Coronary artery (tissue), 2 donors: Measurements from ENCODE around the gene CX3CL1.
"Not testable (repeated sequence)": the region's sequence is repeated elsewhere in the genome, so short reads cannot be mapped to it uniquely, and the experiment has no call there.

Source experiments
- DNase-seq: peaks from one replicate; pipeline ENCODE4 v3.0.0-alpha.2; 2017; ENCODE audit warnings: low spot score
- H3K27ac ChIP-seq, 2 donors: fragments of 200-600 bp; sonication (generic); one replicate each; pipeline ENCODE4 v1.5.1; 2016 to 2019
- H3K4me3 ChIP-seq: fragments of 200-600 bp; sonication (generic); 2 replicates; pipeline ENCODE4 v1.5.1; 2016; ENCODE audit warnings: mild to moderate bottlenecking, moderate library complexity
- TF ChIP-seq, protein P1 (sequence below): fragments of 200-600 bp; sonication (generic); IDR thresholded peaks from one replicate; pipeline ENCODE4 v1.5.1; 2019; ENCODE audit warnings: antibody characterized with exemption

CX3CL1 gene

DNA sequence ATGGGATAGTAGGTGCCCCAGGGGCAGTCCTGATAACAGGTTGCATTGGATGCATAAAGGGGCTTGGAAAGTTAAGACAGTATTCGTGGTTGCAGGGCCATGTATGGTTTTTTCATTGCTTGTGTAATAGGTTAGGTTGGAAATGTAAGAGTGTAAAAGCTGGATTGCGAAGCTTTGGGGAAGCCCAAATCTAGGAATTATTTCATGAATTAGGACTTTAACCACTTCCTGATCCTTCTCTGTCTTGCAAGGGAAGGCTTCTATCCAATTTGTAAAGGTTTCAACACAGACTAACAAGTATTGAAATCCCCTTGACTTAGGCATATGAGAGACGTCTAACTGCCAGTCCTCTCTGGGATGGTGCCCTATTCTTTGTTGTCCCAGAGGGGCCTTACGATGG lies 24.5 kb downstream of the CX3CL1 start:
- TF ChIP-seq, protein P1, sequence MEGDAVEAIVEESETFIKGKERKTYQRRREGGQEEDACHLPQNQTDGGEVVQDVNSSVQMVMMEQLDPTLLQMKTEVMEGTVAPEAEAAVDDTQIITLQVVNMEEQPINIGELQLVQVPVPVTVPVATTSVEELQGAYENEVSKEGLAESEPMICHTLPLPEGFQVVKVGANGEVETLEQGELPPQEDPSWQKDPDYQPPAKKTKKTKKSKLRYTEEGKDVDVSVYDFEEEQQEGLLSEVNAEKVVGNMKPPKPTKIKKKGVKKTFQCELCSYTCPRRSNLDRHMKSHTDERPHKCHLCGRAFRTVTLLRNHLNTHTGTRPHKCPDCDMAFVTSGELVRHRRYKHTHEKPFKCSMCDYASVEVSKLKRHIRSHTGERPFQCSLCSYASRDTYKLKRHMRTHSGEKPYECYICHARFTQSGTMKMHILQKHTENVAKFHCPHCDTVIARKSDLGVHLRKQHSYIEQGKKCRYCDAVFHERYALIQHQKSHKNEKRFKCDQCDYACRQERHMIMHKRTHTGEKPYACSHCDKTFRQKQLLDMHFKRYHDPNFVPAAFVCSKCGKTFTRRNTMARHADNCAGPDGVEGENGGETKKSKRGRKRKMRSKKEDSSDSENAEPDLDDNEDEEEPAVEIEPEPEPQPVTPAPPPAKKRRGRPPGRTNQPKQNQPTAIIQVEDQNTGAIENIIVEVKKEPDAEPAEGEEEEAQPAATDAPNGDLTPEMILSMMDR: no peak
- DNase-seq: no peak
- Histone ChIP-seq H3K4me3 (no peak overlapping the region), H3K27ac (no peak overlapping the region)

DNA sequence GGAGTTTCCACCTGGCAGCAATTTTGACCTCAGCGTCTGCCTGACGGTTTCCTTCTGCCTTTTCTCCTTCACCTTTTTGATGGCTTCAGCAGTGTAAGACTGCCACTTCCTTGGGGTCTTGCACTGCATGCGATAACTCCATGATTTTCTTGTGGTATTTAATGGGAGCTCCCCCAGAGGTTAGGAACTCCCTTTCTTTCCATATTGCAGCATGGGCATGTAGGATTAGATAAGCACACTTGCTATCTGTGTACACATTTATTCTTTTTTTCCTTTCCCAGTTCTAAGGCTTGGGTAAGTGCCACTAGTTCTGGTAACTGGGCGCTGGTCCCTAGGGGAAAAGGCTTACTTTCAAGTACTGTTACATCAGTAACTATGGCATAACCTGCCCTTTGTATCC lies 25.2 kb downstream of the CX3CL1 start:
- not testable (repeated sequence) for H3K4me3 ChIP-seq, H3K27ac ChIP-seq, DNase-seq

DNA sequence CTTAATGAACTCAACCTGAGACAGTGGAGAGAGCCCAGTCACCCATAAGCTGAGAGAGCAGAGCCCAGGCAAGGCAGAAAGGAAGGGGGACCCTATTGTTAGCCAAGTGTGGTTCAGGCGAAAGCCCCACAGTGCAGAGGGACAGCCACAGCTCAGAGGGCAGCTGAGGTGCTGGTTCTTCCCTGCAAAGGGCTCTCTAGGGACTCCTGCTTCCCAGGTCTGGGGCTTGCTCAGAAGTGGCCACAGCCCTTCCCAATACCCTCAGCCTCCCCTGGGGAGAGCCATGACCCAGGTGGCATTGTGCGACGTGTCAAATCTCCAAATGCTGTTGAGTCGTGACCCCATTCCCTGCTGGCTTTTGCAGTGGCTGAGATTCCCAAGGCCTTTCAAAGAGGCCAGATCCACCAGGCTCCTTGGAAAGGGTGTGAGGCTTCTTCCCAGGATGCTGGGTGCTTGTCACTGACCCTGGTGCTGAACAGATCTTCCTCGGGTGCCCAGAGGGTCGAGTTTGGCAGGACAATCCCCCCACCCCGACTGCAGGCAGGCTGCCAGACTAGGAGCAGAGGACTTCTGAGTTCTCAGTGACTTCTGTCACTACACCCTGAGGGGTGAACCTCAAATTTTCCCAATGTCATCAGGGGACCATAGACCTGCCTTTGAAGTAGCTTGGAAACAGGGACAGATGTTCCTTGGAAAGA lies 29.8 kb downstream of the CX3CL1 start:
- Histone ChIP-seq H3K4me3 (no peak overlapping the region), H3K27ac (no peak overlapping the region)
- TF ChIP-seq, protein P1: no peak
- no peak for DNase-seq

DNA sequence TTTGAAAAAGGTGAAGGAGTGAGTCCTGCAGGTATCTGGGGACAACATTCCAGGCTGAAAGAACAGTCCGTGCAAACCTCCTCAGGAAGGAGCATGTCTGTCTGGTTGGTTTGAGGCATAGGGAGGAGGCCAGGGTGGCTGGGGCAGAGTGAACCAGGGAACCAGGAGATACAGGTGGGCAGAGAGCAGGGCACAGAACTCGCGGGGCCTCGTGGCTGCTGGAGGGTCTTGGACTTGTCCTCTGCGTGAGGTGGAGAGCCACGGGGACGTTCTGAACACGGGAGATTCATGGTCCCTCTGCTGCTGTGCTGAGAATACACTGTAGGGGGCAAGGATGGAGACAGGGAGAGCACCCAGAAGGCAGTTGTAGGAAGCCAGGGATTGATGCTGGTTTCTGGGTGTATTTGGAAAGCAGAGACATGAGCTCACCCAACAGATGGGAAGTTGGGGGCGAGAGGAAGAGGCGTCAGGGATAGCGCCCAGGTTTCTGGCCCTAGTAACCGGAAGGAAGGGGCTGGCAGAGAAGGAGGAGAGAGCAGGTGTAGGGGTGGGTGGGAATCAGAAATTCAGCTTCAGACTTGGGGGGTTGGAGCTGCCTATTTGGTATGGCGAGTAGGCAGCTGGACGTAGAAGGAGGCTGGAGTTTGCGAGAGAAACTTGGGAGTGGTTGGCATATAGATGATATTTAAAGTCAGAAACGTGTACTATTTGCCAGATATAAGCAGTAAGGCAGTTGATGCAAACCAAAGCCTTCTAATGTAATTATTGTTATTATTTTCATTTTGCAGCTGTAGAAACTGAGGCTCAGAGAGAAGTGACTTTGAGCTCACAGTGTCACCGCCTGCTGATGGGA lies 31.9 kb downstream of the CX3CL1 start, which contains the start of gene CCL17:
Gene CCL17 (plus strand): TSS at position 803 of the 853 bp plus-strand sequence. CDS start 9,166 bp downstream, outside the sequence.
- no peak within 1 kb of the TSS for H3K27ac ChIP-seq
- TF ChIP-seq, protein P1: no peak
- no peak for DNase-seq
- H3K4me3 ChIP-seq: no peak within 1 kb of the TSS

DNA sequence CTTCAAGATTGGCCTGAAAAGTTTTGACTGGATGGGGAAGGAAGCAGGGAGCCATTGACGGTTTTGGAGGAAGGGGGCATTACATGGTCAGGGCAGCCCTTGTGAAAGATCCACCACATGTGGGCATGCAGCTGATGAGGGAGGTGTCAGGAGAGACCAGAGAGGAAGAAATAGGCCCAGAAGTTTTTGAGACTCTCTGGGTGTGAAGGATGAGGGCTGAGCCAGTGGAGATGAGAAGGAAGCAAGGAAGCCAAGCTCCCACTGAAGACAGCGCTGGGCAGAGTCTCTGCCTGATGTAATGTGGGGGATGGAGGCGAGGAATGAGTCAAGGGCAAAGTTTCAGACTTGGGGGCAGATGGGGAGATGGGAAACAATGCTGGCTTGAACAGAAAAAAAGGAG lies 32.8 kb downstream of the CX3CL1 start:
- DNase-seq: no peak

DNA sequence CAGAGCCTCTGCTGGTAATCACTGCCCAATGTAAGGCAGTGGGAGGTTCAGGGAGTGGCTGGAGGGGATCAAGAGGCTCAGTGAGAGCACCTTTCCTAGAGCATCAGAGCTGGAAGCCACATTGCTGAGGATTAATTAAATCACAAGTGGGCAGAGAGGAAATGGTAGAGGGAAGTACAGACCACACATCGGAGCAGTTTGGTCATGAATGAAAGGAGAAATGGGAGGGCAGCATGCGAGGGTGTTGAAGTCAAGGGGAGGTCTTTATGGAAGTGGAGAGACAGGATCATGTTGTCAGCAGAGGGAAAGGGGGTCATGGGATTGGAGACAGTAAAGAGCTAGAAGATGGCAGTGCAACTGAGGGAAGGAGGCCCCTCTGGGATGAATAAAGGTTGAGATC lies 34.6 kb downstream of the CX3CL1 start:
- no peak overlapping the region for H3K27ac ChIP-seq
- TF ChIP-seq, protein P1: no peak
- H3K4me3 ChIP-seq: no peak overlapping the region
- DNase-seq: no peak

More for the DNA sequence above, 32.8 kb downstream of the CX3CL1 start:
- TF ChIP-seq, protein P1: no peak
- H3K27ac ChIP-seq: no peak overlapping the region
- H3K4me3 ChIP-seq: no peak overlapping the region

DNA sequence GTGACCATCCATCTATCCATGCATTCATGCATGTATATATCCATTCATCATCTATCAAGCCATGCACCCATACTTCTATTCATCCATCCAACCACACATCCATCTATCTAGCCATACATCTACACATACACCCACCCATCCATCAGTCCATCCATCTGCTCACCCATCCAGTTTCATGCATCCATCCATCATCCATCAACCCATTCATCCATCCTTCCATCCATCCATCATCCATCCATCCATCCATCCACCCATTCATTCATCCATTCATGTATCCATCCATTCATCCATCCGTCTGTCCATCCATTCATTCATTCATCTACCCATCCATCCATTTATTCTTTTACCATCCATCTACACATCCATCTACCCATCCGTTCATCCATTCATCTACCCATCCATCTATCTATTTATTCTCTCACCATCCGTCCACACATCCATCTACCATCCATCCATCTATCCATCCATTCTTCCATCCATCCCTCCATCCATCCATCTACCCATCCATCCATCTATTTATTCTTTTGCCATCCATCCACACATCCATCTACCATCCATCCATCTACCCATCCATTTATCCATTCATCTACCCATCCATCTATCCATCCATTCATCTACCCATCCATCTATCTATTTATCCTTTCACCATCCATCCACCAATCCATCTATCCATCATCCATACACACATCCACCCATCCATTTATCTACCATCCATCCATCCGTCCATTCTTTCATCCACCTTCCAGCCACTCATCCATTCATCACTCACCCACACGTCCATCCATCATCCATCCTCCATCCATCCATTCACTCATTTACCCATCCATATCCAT lies 35.4 kb downstream of the CX3CL1 start:
- no peak overlapping the region for H3K27ac ChIP-seq
- no peak for DNase-seq
- TF ChIP-seq, protein P1: no peak
- no peak overlapping the region for H3K4me3 ChIP-seq
